ENCODE data around the gene ZNF821.

ZNF821 gene

DNA sequence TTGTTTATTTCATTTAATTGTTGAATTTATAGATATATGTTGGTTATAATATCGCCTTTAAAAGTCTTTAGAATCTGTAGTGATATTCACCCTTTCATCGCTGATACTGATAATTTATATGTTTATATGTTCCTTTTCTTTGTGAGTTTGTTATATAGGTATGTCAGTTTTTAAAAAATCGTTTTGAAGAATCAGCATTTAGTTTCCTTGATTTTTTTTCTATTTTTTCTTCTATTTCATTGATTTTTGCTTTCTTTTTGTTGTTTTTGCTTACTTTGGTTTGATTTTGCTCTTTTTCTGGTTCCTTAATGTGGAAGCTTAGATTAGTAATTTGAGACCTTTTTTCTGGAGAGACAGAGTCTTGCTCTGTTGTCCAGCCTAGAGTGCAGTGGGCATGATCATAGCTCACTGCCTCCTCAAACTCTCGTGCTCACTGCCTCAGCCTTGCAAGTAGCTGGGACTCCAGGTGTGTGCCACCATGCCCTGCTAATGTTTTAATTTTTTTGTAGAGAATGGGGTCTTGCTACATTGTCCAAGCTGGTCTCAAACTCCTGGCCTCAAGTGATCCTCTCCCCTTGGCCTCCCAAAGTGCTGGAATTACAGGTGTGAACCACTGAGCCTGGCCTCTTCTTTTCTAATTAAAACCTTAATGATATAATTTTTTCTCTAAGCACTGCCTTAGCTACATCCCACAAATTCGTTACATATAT, 18.8 kb upstream of the ZNF821 start:
- H3K4me1 ChIP-seq (ENCODE audit: control insufficient read depth, insufficient read depth, low read length): peaks cover 2% of the 10 kb centered on the region
- H3K27ac ChIP-seq (ENCODE audit: low read length): no peak overlapping the region

DNA sequence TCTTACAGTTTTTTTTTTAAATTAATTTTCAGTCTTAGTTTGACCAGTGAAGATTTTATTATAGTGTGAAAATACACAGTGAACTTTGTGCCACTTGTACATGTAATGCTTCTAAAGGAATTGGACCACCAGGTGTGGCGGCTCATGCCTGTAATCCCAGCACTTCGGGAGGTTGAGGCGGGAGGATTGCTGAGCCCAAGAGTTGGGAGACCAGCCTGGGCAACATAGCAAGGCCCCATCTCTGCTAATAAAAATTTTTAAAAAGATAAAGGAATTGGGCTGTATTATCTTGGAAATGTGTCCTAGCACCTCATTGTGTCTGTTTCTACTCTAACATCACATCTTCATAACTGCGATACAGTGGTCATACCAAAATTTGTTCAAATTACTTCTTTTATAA, 15.2 kb upstream of the ZNF821 start:
- Histone ChIP-seq H3K4me1 (ENCODE audit: control insufficient read depth, insufficient read depth, low read length) (peaks cover 10% of the 10 kb centered on the region), H3K4me3 (ENCODE audit: low read length in 2 of 2) (no peak overlapping the region), H3K27me3 (ENCODE audit: control insufficient read depth in 1 of 2, insufficient read depth in 2 of 2, low read length in 2 of 2) (no peaks in the 10 kb centered on the region), H3K36me3 (ENCODE audit: control insufficient read depth in 2 of 2, insufficient read depth in 2 of 2, low read length in 2 of 2) (no peaks in the 10 kb centered on the region), H3K27ac (ENCODE audit: low read length) (no peak overlapping the region), H3K9ac (ENCODE audit: low read length in 2 of 2) (no peak overlapping the region), H3K9me3 (ENCODE audit: control insufficient read depth in 2 of 2, low read length in 2 of 2) (no peaks in the 10 kb centered on the region)

More for the DNA sequence above, 18.8 kb upstream of the ZNF821 start:
- no peaks in the 10 kb centered on the region for H3K27me3 ChIP-seq (ENCODE audit: control insufficient read depth in 1 of 2, insufficient read depth in 2 of 2, low read length in 2 of 2)
- no peak overlapping the region for H3K9ac ChIP-seq (ENCODE audit: low read length in 2 of 2)
- H3K4me3 ChIP-seq (ENCODE audit: low read length in 2 of 2): no peak overlapping the region
- H3K36me3 ChIP-seq (ENCODE audit: control insufficient read depth in 2 of 2, insufficient read depth in 2 of 2, low read length in 2 of 2): no peaks in the 10 kb centered on the region
- no peaks in the 10 kb centered on the region for H3K9me3 ChIP-seq (ENCODE audit: control insufficient read depth in 2 of 2, low read length in 2 of 2)

DNA sequence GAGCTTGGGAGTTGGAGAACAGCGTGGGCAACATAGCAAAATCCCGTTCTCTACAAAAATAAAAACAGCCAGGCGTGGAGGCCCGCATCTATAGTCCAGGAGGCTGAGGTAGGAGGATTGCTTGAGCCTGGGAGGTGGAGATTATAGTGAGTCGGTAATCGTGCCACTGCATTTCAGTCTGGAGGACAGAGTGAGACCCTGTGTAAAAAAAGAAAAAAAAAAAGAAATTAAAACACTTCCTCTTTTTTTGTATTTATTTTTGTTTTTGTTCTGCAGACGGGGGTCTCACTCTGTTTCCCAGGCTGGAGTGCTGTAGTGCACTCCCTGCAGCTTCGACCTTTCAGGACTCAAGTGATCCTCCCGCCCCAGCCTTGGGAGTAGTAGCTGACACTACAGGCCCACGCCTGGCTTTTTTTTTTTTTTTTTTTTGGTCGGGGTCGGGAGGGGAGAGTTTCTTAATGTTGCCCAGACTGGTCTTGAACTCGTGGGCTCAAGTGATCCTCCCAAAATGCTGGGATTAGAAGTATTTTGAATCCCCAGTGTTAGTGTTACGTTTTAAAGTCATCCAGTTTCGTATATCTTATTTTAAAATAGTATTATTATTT, 12.9 kb upstream of the ZNF821 start:
- Histone ChIP-seq H3K4me1 (ENCODE audit: control insufficient read depth, insufficient read depth, low read length) (peaks cover 10% of the 10 kb centered on the region), H3K9me3 (ENCODE audit: control insufficient read depth in 2 of 2, low read length in 2 of 2) (no peaks in the 10 kb centered on the region), H3K4me3 (ENCODE audit: low read length in 2 of 2) (peak overlapping the region; percentile 98), H3K9ac (ENCODE audit: low read length in 2 of 2) (peak overlapping the region in 1 of 2 donors; percentile 48), H3K27me3 (ENCODE audit: control insufficient read depth in 1 of 2, insufficient read depth in 2 of 2, low read length in 2 of 2) (no peaks in the 10 kb centered on the region), H3K27ac (ENCODE audit: low read length) (no peak overlapping the region), H3K36me3 (ENCODE audit: control insufficient read depth in 2 of 2, insufficient read depth in 2 of 2, low read length in 2 of 2) (no peaks in the 10 kb centered on the region)

DNA sequence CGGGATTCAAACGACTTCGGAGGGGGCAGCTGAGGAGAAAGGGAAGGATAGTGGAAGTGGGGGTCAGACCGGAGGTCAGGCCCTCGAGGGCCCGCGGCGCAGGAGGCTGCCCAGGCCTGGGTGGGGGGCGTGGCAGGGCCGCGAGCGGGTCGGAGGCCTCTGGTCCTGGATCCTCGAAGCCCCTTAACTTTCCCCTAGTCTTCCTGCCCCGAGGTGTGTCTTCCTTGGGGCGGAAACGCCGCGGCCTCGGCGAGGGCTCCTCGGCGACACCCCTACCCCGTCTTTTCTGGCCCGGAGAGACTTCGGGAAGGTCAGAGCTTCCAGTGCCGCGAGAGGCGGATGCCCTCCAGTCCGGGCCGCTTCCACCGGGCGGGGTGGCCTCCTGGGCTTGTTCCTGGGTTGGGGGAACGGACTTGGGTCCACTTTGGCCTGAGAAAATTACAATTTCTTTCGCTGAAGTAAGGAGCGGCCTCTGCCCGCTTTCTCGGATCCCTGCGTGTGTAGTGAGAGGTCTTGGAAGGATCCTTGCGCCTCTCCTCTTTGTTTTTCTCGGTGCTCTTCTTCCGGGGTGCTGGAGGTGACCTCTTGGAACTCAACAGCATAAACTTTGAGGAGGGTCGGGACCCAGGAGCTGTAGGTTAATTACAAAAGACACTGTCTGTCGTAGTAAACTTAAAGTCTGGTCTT, 11.8 kb upstream of the ZNF821 start:
- H3K4me3 ChIP-seq (ENCODE audit: low read length in 2 of 2): peak overlapping the region; percentile 98
- no peaks in the 10 kb centered on the region for H3K9me3 ChIP-seq (ENCODE audit: control insufficient read depth in 2 of 2, low read length in 2 of 2)
- H3K9ac ChIP-seq (ENCODE audit: low read length in 2 of 2): peak overlapping the region; percentile 97 to 100
- peak overlapping the region; percentile 95 for H3K27ac ChIP-seq (ENCODE audit: low read length)
- H3K27me3 ChIP-seq (ENCODE audit: control insufficient read depth in 1 of 2, insufficient read depth in 2 of 2, low read length in 2 of 2): no peaks in the 10 kb centered on the region
- H3K36me3 ChIP-seq (ENCODE audit: control insufficient read depth in 2 of 2, insufficient read depth in 2 of 2, low read length in 2 of 2): no peaks in the 10 kb centered on the region
- peaks cover 10% of the 10 kb centered on the region for H3K4me1 ChIP-seq (ENCODE audit: control insufficient read depth, insufficient read depth, low read length)

DNA sequence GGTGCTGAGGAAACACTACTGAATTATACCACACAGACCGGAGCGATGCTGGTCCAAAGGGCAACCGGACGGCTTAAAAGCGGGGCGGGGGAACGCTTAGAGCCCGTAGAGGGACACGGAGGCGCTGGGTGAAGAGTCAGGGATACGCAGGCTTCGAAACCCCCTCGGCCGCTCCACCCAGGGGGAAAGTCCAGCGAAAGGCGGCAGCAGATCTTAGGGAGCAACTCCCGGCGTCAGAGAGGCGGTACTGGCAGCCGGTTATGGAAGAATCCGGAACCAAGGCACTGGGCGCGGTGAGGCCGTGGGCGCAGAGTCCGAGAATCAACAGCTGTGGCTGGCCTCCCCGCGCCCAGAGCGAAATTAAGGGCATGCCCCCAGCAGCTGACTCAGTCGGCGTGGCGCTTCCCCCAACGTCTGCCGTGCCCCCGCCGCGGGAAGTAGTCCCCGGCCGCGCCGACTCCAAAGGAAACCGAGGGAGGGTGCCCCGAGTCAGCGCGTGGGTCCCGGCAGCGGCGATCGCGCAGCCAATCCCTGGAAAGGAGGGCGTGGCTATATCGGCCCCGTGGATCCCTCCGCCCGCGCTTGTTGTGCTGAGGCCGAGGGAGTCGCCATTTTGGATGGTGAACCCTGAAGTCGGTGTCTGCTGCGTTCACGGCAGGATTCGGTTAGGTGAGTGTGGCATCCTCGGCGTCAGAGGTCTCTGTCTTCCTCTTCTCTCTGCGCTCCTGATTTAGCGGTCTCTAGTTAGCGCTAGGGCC, 11.1 kb upstream of the ZNF821 start, which contains the start of gene IST1:
Gene IST1, plus strand, starts transcription at position 611 of the 758 bp plus-strand sequence. CDS start 20,110 bp downstream, outside the sequence.
- Histone ChIP-seq H3K9ac (ENCODE audit: low read length in 2 of 2) (peak within 1 kb of the TSS; percentile 97 to 100), H3K4me1 (ENCODE audit: control insufficient read depth, insufficient read depth, low read length) (peaks cover 10% of the 10 kb centered on the region), H3K4me3 (ENCODE audit: low read length in 2 of 2) (peak within 1 kb of the TSS; percentile 98), H3K27me3 (ENCODE audit: control insufficient read depth in 1 of 2, insufficient read depth in 2 of 2, low read length in 2 of 2) (no peaks in the 10 kb centered on the region), H3K9me3 (ENCODE audit: control insufficient read depth in 2 of 2, low read length in 2 of 2) (no peaks in the 10 kb centered on the region), H3K27ac (ENCODE audit: low read length) (peak within 1 kb of the TSS; percentile 95), H3K36me3 (ENCODE audit: control insufficient read depth in 2 of 2, insufficient read depth in 2 of 2, low read length in 2 of 2) (no peaks in the 10 kb centered on the region)

DNA sequence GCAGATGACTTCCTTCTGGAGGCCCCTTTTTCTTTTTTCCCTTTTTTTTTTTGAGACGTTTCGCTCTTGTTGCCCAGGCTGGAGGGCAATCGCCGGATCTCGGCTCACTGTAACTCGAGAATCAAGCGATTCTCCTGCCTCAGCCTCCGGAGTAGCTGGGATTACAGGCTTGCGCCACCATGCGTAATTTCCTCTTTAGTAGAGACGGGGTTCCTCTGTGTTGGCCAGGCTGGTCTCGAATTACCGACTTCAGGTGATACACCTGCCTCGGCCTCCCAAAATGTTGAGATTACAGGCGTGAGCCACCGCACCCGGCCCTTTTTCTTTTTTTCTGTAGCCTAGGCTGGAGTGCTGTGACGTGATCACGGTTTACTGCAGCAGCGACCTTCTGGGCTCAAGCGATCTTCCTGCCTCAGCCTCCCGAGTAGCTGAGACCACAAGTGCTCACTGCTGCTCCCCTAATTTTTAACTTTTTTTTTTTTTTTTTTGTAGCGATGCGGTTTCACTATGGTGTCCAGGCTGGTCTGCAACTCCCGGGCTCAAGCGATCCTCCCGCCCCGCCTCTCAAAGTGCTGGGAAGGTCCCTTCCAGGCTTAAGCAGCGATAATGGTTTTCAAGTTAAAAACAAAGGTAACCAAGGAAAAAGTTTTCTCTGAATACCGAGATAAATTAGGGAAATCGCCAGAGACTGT, 10.4 kb upstream of the ZNF821 start:
- Histone ChIP-seq H3K4me1 (ENCODE audit: control insufficient read depth, insufficient read depth, low read length) (peaks cover 10% of the 10 kb centered on the region), H3K27me3 (ENCODE audit: control insufficient read depth in 1 of 2, insufficient read depth in 2 of 2, low read length in 2 of 2) (no peaks in the 10 kb centered on the region), H3K36me3 (ENCODE audit: control insufficient read depth in 2 of 2, insufficient read depth in 2 of 2, low read length in 2 of 2) (no peaks in the 10 kb centered on the region)

DNA sequence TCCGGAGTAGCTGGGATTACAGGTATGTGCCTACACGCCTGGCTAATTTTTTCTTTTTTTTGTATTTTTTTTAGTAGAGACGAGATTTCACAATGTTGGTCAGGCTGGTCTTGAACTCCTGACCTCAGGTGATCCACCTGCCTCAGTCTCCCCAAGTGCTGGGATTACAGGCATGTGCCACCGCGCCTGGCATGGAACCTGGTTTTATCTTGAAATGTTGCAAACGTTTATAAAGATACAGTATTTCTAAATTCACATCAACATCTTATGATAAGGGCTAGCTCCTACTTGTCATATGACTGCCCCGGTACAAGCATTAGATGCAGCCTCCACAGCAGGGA, 9.9 kb upstream of the ZNF821 start:
- Histone ChIP-seq H3K27ac (ENCODE audit: low read length) (peak overlapping the region; percentile 95), H3K36me3 (ENCODE audit: control insufficient read depth in 2 of 2, insufficient read depth in 2 of 2, low read length in 2 of 2) (no peaks in the 10 kb centered on the region), H3K4me3 (ENCODE audit: low read length in 2 of 2) (peak overlapping the region; percentile 98), H3K27me3 (ENCODE audit: control insufficient read depth in 1 of 2, insufficient read depth in 2 of 2, low read length in 2 of 2) (no peaks in the 10 kb centered on the region), H3K9me3 (ENCODE audit: control insufficient read depth in 2 of 2, low read length in 2 of 2) (no peaks in the 10 kb centered on the region), H3K4me1 (ENCODE audit: control insufficient read depth, insufficient read depth, low read length) (peaks cover 10% of the 10 kb centered on the region), H3K9ac (ENCODE audit: low read length in 2 of 2) (peak overlapping the region; percentile 97 to 100)

More for the DNA sequence above, 10.4 kb upstream of the ZNF821 start:
- Histone ChIP-seq H3K9me3 (ENCODE audit: control insufficient read depth in 2 of 2, low read length in 2 of 2) (no peaks in the 10 kb centered on the region), H3K27ac (ENCODE audit: low read length) (peak overlapping the region; percentile 95), H3K9ac (ENCODE audit: low read length in 2 of 2) (peak overlapping the region; percentile 97 to 100), H3K4me3 (ENCODE audit: low read length in 2 of 2) (peak overlapping the region; percentile 98)

DNA sequence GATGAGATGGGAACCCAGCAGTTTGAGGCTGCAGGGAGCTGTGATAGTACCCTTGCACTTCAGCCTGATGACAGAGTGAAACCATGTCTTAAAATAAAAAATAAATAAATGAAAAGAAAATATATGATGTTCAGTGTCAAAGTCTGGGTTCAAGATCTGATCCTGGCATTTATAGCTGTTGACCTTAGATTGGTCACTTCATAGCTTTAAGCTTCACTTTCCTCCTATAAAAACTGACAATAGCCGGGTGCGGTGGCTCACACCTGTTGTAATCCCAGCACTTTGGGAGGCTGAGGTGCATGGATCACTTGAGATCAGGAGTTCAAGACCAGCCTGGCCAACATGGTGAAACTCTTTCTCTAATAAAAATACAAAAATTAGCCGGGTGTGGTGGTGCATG, 5.2 kb upstream of the ZNF821 start:
- H3K27me3 ChIP-seq (ENCODE audit: control insufficient read depth in 1 of 2, insufficient read depth in 2 of 2, low read length in 2 of 2): no peaks in the 10 kb centered on the region
- no peaks in the 10 kb centered on the region for H3K9me3 ChIP-seq (ENCODE audit: control insufficient read depth in 2 of 2, low read length in 2 of 2)
- no peak overlapping the region for H3K9ac ChIP-seq (ENCODE audit: low read length in 2 of 2)
- no peaks in the 10 kb centered on the region for H3K36me3 ChIP-seq (ENCODE audit: control insufficient read depth in 2 of 2, insufficient read depth in 2 of 2, low read length in 2 of 2)
- H3K4me3 ChIP-seq (ENCODE audit: low read length in 2 of 2): no peak overlapping the region
- H3K27ac ChIP-seq (ENCODE audit: low read length): no peak overlapping the region
- H3K4me1 ChIP-seq (ENCODE audit: control insufficient read depth, insufficient read depth, low read length): no peaks in the 10 kb centered on the region

DNA sequence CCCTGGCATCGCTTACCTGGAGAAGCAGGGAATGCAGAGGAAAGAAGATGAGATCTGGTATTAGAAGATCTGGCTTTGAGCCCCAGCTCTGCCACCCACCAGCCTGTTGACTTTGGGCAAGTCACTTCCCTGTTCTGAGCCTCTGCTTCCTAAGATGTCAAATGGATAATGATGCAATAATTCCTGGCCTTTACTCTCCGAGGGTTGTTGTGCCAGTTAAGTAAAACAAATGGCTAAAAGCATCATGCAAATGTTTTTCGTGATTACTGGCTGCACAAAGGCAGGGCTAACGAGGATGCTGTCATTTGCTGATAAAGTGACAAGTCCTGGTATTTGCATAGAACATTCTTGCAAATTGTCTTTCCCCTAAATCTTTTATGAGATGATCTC, 1.3 kb upstream of the ZNF821 start:
- Histone ChIP-seq H3K9me3 (ENCODE audit: control insufficient read depth in 2 of 2, low read length in 2 of 2) (no peaks in the 10 kb centered on the region), H3K27ac (ENCODE audit: low read length) (no peak overlapping the region), H3K9ac (ENCODE audit: low read length in 2 of 2) (no peak overlapping the region), H3K27me3 (ENCODE audit: control insufficient read depth in 1 of 2, insufficient read depth in 2 of 2, low read length in 2 of 2) (no peaks in the 10 kb centered on the region), H3K36me3 (ENCODE audit: control insufficient read depth in 2 of 2, insufficient read depth in 2 of 2, low read length in 2 of 2) (peaks cover 0 to 3% of the 10 kb centered on the region in 2 donors), H3K4me3 (ENCODE audit: low read length in 2 of 2) (peak overlapping the region in 1 of 2 donors; percentile 87), H3K4me1 (ENCODE audit: control insufficient read depth, insufficient read depth, low read length) (peaks cover 9% of the 10 kb centered on the region)

Measured in stomach smooth muscle (tissue), 2 donors.